ENCODE measurements around the gene THUMPD3. TPM values are rescaled to one million over a fixed set of nuclear protein-coding genes. Genes with fewer than 3 reads are reported as not detected.

Gene THUMPD3
- polyA plus RNA-seq (2011; rRNA removed) = 43.3 and 49.8 TPM in 2 replicates
- 41.8 and 46.6 TPM in 2 replicates for polyA minus RNA-seq (2011; rRNA and poly(A)+ RNA removed)

DNA sequence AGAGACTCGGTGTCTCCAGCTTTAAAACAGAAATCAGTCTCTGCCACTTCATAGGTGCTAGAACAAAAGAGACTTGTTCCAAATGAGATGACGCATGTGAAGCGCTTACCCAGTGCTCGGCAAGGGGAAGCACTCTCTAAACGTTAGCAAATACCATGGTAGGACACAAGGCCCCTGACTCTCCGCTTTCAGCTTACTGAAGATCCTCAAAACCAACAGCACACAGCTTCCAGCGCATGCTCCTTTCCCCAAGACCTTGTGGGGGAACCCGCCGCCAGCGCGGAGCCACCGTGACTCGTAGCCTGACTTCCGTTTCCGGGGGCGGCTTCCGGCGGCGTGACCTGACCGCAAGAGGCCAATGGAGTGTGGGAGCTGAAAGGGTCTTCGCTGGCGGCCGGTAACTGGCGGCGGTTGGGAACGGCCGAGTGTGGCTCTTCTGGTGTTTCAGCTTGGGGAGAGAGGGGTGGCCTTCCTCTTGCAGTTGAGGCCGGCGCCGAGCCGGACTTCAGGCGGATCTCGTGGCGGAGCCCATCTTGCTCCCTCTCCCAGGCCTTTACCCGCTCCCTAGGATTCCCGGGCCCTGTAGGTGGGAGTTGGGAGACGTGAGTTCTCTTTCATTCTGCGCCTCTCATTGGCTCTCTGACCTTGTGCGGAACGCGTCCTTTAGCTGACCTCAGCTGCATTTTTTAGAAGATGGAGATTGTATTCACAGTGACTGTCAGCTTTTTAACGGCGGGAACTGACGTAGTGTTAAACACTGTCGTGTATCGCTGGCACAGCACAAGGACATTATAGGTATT lies at the start of gene THUMPD3:
TSS of gene THUMPD3 (plus strand) at position 324 of the 800 bp plus-strand sequence. CDS start 2,015 bp downstream, outside the sequence.
- peak within 1 kb of the TSS; percentile 74 for H3K4me3 ChIP-seq (ENCODE audit: low read depth, low read length)
- H3K27ac ChIP-seq (ENCODE audit: low read depth, low read length) = peak within 1 kb of the TSS; percentile 96
- POLR2A ChIA-PET = interaction anchor here (0.6 to 2.7 kb wide), 13 partner anchors 9 to 387 kb away, joined by 3 to 35 read pairs (median 3); partner anchors contain the start of genes OGG1 and SRGAP3
- CTCF ChIA-PET = interaction anchor here (0.6 to 4.1 kb wide), 6 partner anchors 10 to 376 kb away, joined by 3 to 66 read pairs (median 3); no protein-coding TSS in a partner anchor
- no peaks in the 10 kb centered on the region for H3K27me3 ChIP-seq (ENCODE audit: control insufficient read depth, insufficient read depth, low read length)
- no peak for TF ChIP-seq CTCF (IDR thresholded peaks at IDR 0.05; ENCODE audit: low read depth, low read length)
- DNase-seq (ENCODE audit: low read depth, low spot score) = peak; percentile 81
- no peaks in the 10 kb centered on the region for H3K9me3 ChIP-seq (ENCODE audit: control insufficient read depth, insufficient read depth, low read length)

DNA sequence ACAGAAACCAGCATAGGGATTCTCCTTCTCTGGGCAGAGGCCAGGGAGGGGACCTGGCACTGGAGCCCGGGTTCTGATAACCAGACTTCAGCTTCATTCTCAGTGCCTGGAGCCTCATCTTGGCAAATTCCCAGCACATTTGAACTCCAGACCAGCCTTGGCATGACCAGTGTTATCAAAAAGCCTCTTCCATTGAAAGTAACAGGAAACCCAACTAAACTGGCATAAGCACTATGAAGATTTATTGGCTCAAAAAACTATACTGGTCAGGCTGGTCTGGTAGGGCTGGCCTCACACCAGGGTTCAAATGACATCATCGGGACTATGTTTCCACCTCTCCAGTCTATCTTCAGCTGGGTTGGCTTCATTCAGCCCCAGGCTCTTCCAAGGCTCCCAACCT lies 48.1 kb upstream of the THUMPD3 start:
- H3K4me3 ChIP-seq (ENCODE audit: low read depth, low read length) = no peak overlapping the region
- no peak for DNase-seq (ENCODE audit: low read depth, low spot score)
- POLR2A ChIA-PET = no interaction called here
- no peak overlapping the region for H3K27ac ChIP-seq (ENCODE audit: low read depth, low read length)
- H3K27me3 ChIP-seq (ENCODE audit: control insufficient read depth, insufficient read depth, low read length) = no peaks in the 10 kb centered on the region
- no peak for TF ChIP-seq CTCF (IDR thresholded peaks at IDR 0.05; ENCODE audit: low read depth, low read length)
- no peaks in the 10 kb centered on the region for H3K9me3 ChIP-seq (ENCODE audit: control insufficient read depth, insufficient read depth, low read length)
- CTCF ChIA-PET = interaction anchor here (6.1 kb wide), 1 partner anchor 12 kb away, joined by 43 read pairs; no protein-coding TSS in a partner anchor

- Histone ChIP-seq H3K4me3 (ENCODE audit: low read depth, low read length) (peak overlapping the region; percentile 7), H3K27me3 (ENCODE audit: control insufficient read depth, insufficient read depth, low read length) (no peaks in the 10 kb centered on the region), H3K27ac (ENCODE audit: low read depth, low read length) (peak overlapping the region; percentile 82), H3K9me3 (ENCODE audit: control insufficient read depth, insufficient read depth, low read length) (no peaks in the 10 kb centered on the region)
- no peak for DNase-seq (ENCODE audit: low read depth, low spot score)
- POLR2A ChIA-PET = interaction anchor here (0.7 kb wide), 2 partner anchors 332 to 798 kb away, joined by 3 read pairs; partner anchors contain the start of gene MTMR14
- no peak for TF ChIP-seq CTCF (IDR thresholded peaks at IDR 0.05; ENCODE audit: low read depth, low read length)
- CTCF ChIA-PET = interaction anchor here (1.8 kb wide), 1 partner anchor 14 kb away, joined by 18 read pairs; no protein-coding TSS in a partner anchor
Measured at GRCh38 chr3:9316881-9317361, 45.9 kb upstream of the THUMPD3 start.

DNA sequence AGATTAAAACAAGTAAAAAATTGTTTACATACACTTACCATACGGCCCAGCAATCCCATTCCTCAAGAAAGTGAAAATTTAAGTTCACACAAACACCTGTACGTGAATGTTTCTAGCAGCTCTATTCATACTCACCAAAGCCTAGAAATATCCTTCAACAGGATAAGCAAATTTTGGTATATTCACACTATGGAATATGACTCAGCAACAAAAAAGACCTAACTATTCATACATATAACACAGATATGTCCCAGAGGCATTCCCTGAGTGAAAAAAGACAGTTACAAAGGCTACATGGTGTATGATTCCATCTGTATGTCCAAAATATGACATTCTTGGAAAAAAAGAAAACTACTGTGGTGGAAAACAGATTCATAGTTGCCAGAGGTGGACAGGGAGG lies 40.1 kb upstream of the THUMPD3 start:
- POLR2A ChIA-PET = no interaction called here
- no peaks in the 10 kb centered on the region for H3K9me3 ChIP-seq (ENCODE audit: control insufficient read depth, insufficient read depth, low read length)
- DNase-seq (ENCODE audit: low read depth, low spot score) = no peak
- TF ChIP-seq CTCF (IDR thresholded peaks at IDR 0.05; ENCODE audit: low read depth, low read length) = no peak
- CTCF ChIA-PET = interaction anchor here (1.4 kb wide), 1 partner anchor 30 kb away, joined by 3 read pairs; no protein-coding TSS in a partner anchor
- no peaks in the 10 kb centered on the region for H3K27me3 ChIP-seq (ENCODE audit: control insufficient read depth, insufficient read depth, low read length)
- H3K4me3 ChIP-seq (ENCODE audit: low read depth, low read length) = no peak overlapping the region
- no peak overlapping the region for H3K27ac ChIP-seq (ENCODE audit: low read depth, low read length)

DNA sequence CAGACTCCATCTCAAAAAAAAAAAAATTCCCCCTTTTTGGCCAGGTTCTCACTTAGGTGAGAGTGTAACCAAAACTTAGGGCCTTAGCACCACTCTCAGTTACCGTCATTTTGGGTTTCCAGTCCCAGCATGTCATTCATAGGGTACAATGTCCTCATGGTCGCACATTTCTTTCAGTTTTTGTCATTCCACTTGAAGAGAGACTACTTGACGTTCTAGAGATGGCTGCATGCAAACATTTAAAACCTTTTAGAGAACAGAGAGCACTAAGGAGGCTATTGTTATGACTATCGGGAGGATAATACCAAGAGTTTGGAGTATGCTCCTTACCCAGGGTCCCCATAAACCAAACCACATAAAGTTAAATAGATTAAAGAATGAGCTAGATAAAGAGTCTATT lies 37.9 kb upstream of the THUMPD3 start:
- H3K9me3 ChIP-seq (ENCODE audit: control insufficient read depth, insufficient read depth, low read length) = no peaks in the 10 kb centered on the region
- no peak for TF ChIP-seq CTCF (IDR thresholded peaks at IDR 0.05; ENCODE audit: low read depth, low read length)
- DNase-seq (ENCODE audit: low read depth, low spot score) = no peak
- H3K27ac ChIP-seq (ENCODE audit: low read depth, low read length) = no peak overlapping the region
- no peak overlapping the region for H3K4me3 ChIP-seq (ENCODE audit: low read depth, low read length)
- no peaks in the 10 kb centered on the region for H3K27me3 ChIP-seq (ENCODE audit: control insufficient read depth, insufficient read depth, low read length)
- POLR2A ChIA-PET = no interaction called here
- CTCF ChIA-PET = no interaction called here
